Activated CD4-positive, alpha-beta memory T cell treated with anti-CD3 and anti-CD28 coated beads for 36 hours (primary cell): ENCODE results near the gene TMEM187. TPM values are rescaled to one million over a fixed set of nuclear protein-coding genes. Genes with fewer than 3 reads are reported as not detected.
A peak's percentile ranks its signal among the peaks of the same experiment; 100 is the strongest.

ENCODE experiments used
- CTCF ChIA-PET: fragments of 350-600 bp; sonication (Branson Sonifier 250); formaldehyde crosslinking; loops from one replicate; lab custom pipeline; 2021; ENCODE audit warnings: antibody characterized with exemption, inconsistent platforms; lab: Charles Lee
- POLR2A ChIA-PET: fragments of 350-600 bp; sonication (Branson Sonifier 250); formaldehyde crosslinking; loops from one replicate; lab custom pipeline; 2021; ENCODE audit warnings: antibody characterized with exemption; lab: Charles Lee
- DNase-seq: peaks from one replicate; pipeline ENCODE4 v3.0.0-alpha.2; 2020
- H3K27ac Mint-ChIP-seq: one replicate; pipeline ENCODE4 v1.8.0; 2021; ENCODE audit warnings: mixed read lengths
- H3K27me3 Mint-ChIP-seq: one replicate; pipeline ENCODE4 v1.8.0; 2021; ENCODE audit warnings: mixed read lengths
- H3K36me3 Mint-ChIP-seq: one replicate; pipeline ENCODE4 v1.8.0; 2021; ENCODE audit warnings: mixed read lengths
- H3K4me1 Mint-ChIP-seq: one replicate; pipeline ENCODE4 v1.8.0; 2021; ENCODE audit warnings: low read depth, mixed read lengths
- H3K4me3 Mint-ChIP-seq: one replicate; pipeline ENCODE4 v1.8.0; 2021; ENCODE audit warnings: mild to moderate bottlenecking, mixed read lengths
- H3K9me3 Mint-ChIP-seq: one replicate; pipeline ENCODE4 v1.8.0; 2021; ENCODE audit warnings: mixed read lengths
- intact Hi-C: fragments of 100-400 bp; cut with micrococcal nuclease; formaldehyde crosslinking; loops from one replicate; pipeline ENCODE4 v1.15.1; 2023
- total RNA-seq, 2 experiments: library from RNA; stranded (reverse); gene quantifications; one replicate each; pipeline ENCODE4 v1.2.3, GENCODE V29; 2021

TMEM187 gene
- 1 to 10 TPM; 8.6 to 9.1 TPM for total RNA-seq

DNA sequence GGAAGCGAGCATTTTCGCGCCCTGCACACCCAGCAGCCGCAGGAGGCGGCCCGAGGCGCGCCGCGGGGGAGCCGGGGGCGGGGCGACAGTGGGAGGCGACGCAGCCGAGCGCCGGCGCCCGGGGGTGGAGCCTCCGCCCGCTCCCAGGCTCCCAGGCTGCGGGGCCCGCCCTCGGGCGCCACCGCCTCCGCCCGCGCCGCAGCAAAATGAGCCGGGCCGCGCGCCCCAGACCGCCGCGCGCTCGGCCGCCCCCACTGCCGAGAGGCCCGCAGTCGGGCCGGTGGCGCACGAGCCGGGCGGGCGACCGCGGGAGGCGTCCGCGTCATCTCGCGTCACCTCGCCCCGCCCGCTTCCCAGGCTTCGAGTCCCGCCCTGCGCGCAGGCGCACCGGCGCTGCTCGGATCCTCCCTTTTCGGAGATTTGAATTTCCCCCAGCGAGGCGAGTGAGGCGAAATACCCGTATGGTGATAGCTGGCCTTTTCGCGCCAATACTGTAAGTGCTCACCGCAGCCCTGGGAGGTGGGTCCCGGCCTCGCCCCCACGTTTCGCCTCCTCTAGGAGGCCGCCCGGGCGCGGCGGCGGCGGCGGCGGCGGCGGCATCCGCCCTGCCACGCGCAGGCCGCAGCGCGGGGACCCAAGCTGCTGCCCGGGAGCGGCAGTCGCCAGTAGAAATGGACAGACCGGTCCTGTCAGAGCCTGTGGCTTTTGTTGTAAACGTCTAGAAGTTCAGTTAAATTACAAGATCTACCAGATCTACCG is at the start of gene TMEM187:
Gene TMEM187, plus strand, starts transcription at position 387 of the 759 bp plus-strand sequence. CDS start 9,309 bp downstream, outside the sequence.
- Mint-ChIP-seq H3K36me3 (peaks cover 19% of the 10 kb centered on the region), H3K4me3 (peak within 1 kb of the TSS; percentile 100), H3K27ac (peak within 1 kb of the TSS; percentile 100), H3K27me3 (no peaks in the 10 kb centered on the region), H3K9me3 (no peaks in the 10 kb centered on the region), H3K4me1 (peaks cover 24% of the 10 kb centered on the region)
- ChIA-PET CTCF (interaction anchor here (0.7 to 1.0 kb wide), 2 partner anchors 25 to 40 kb away, joined by 3 read pairs; no protein-coding TSS in a partner anchor), POLR2A (interaction anchor here (1.0 to 8.7 kb wide), 4 partner anchors 9 to 47 kb away, joined by 3 to 68 read pairs (median 24); partner anchors contain the start of gene ARHGAP4)
- peak; percentile 93 for DNase-seq
- intact Hi-C loops: loop anchor here (1.0 to 10.0 kb wide), 5 partner anchors 9 to 402 kb away; partner anchors contain the start of genes EMD, FLNA and MECP2

GRCh38 chrX:153922932-153923857 is 49.4 kb upstream of the TMEM187 start:
- Mint-ChIP-seq H3K27me3 (no peaks in the 10 kb centered on the region), H3K4me3 (peak overlapping the region; percentile 94), H3K9me3 (no peaks in the 10 kb centered on the region), H3K36me3 (peaks cover 25% of the 10 kb centered on the region), H3K27ac (peak overlapping the region; percentile 86), H3K4me1 (peaks cover 21% of the 10 kb centered on the region)
- CTCF ChIA-PET: interaction anchor here (1.0 to 2.2 kb wide), 10 partner anchors 11 to 45 kb away, joined by 3 to 26 read pairs (median 4); partner anchors contain the start of gene NAA10
- no peak for DNase-seq
- POLR2A ChIA-PET: interaction anchor here (1.9 to 6.2 kb wide), 4 partner anchors 23 to 129 kb away, joined by 4 to 68 read pairs (median 19); partner anchors contain the start of genes HCFC1, IDH3G, RENBP and SSR4
- intact Hi-C loops: no loop called here

GRCh38 chrX:153924149-153924861 is 48.2 kb upstream of the TMEM187 start:
- no peaks in the 10 kb centered on the region for H3K9me3 Mint-ChIP-seq
- DNase-seq: peak; percentile 60
- CTCF ChIA-PET: interaction anchor here (1.0 to 13.4 kb wide), 6 partner anchors 10 to 172 kb away, joined by 3 to 93 read pairs (median 8); partner anchors contain the start of genes NAA10, PLXNB3 and RENBP
- H3K4me1 Mint-ChIP-seq: peaks cover 28% of the 10 kb centered on the region
- intact Hi-C loops: loop anchor here (2.0 kb wide), 1 partner anchor 22 kb away; no protein-coding TSS in a partner anchor
- H3K36me3 Mint-ChIP-seq: peaks cover 24% of the 10 kb centered on the region
- H3K27me3 Mint-ChIP-seq: no peaks in the 10 kb centered on the region
- H3K4me3 Mint-ChIP-seq: peak overlapping the region; percentile 94
- POLR2A ChIA-PET: interaction anchor here (0.7 to 6.2 kb wide), 9 partner anchors 10 to 196 kb away, joined by 3 to 68 read pairs (median 8); partner anchors contain the start of genes HCFC1, IDH3G, IRAK1 and NAA10
- H3K27ac Mint-ChIP-seq: peak overlapping the region; percentile 98

- Mint-ChIP-seq H3K4me1 (peaks cover 30% of the 10 kb centered on the region), H3K27me3 (no peaks in the 10 kb centered on the region), H3K4me3 (peak overlapping the region; percentile 94), H3K36me3 (peaks cover 20% of the 10 kb centered on the region), H3K9me3 (no peaks in the 10 kb centered on the region), H3K27ac (peak overlapping the region; percentile 98)
- ChIA-PET CTCF (interaction anchor here (1.0 to 13.4 kb wide), 9 partner anchors 9 to 161 kb away, joined by 3 to 93 read pairs (median 4); partner anchors contain the start of genes IDH3G, NAA10, PLXNB3 and RENBP), POLR2A (interaction anchor here (1.0 to 6.2 kb wide), 9 partner anchors 9 to 131 kb away, joined by 3 to 68 read pairs (median 8); partner anchors contain the start of genes HCFC1, IDH3G, IRAK1 and NAA10)
- DNase-seq: peak; percentile 39
- intact Hi-C loops: loop anchor here (2.0 to 5.0 kb wide), 4 partner anchors 21 to 472 kb away; partner anchors contain the start of genes ABCD1, BCAP31, MECP2 and RPL10
These were observed 47.2 kb upstream of the TMEM187 start for GRCh38 chrX:153925387-153925738.

- Mint-ChIP-seq H3K9me3 (no peaks in the 10 kb centered on the region), H3K27ac (peak within 1 kb of the TSS; percentile 98), H3K4me1 (peaks cover 36% of the 10 kb centered on the region), H3K4me3 (peak within 1 kb of the TSS; percentile 94), H3K36me3 (peaks cover 20% of the 10 kb centered on the region), H3K27me3 (no peaks in the 10 kb centered on the region)
- peak; percentile 70 for DNase-seq
- CTCF ChIA-PET: interaction anchor here (1.0 to 13.4 kb wide), 9 partner anchors 9 to 161 kb away, joined by 3 to 93 read pairs (median 3); partner anchors contain the start of genes IDH3G, NAA10, PLXNB3 and RENBP
- intact Hi-C loops: loop anchor here (2.0 to 5.0 kb wide), 4 partner anchors 21 to 471 kb away; partner anchors contain the start of genes ABCD1, BCAP31, MECP2 and RPL10
- POLR2A ChIA-PET: interaction anchor here (1.0 to 6.2 kb wide), 9 partner anchors 8 to 131 kb away, joined by 3 to 68 read pairs (median 8); partner anchors contain the start of genes HCFC1, IDH3G, IRAK1 and NAA10
These were observed 46.6 kb upstream of the TMEM187 start, which contains the start of gene ARHGAP4 for GRCh38 chrX:153925739-153926551. ARHGAP4 (minus strand) TSS chrX:153926264; CDS start chrX:153926202, 62 bp downstream.

DNA sequence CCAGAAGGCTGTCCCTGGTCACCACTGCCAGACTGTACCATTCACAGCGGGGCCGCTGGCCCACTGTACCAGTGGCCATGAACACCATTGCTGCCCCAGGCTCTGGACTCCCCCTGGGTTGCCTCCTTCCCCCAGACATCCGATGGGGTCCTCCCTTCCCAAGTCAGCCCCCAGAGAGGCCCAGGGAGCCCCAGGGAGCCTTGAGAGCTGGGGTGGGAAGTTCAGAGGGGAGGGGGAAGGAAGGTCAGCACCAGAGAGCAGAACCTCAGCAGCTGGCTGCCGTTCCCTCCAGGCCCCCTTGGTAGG is 46.0 kb upstream of the TMEM187 start:
- Mint-ChIP-seq H3K9me3 (no peaks in the 10 kb centered on the region), H3K27me3 (no peaks in the 10 kb centered on the region), H3K4me1 (peaks cover 39% of the 10 kb centered on the region), H3K36me3 (peaks cover 23% of the 10 kb centered on the region), H3K4me3 (peak overlapping the region; percentile 86), H3K27ac (peak overlapping the region; percentile 98)
- intact Hi-C loops: loop anchor here (5.0 kb wide), 3 partner anchors 171 to 471 kb away; partner anchors contain the start of genes ABCD1, BCAP31, MECP2 and RPL10
- ChIA-PET POLR2A (interaction anchor here (1.1 to 6.2 kb wide), 6 partner anchors 8 to 132 kb away, joined by 3 to 68 read pairs (median 14); partner anchors contain the start of genes HCFC1, IDH3G, IRAK1 and NAA10), CTCF (interaction anchor here (0.9 to 13.4 kb wide), 6 partner anchors 20 to 132 kb away, joined by 3 to 93 read pairs (median 3); partner anchors contain the start of genes IDH3G, RENBP and SSR4)
- DNase-seq: no peak

- Mint-ChIP-seq H3K4me3 (peak overlapping the region; percentile 86), H3K27ac (peak overlapping the region; percentile 98), H3K9me3 (no peaks in the 10 kb centered on the region), H3K4me1 (peaks cover 37% of the 10 kb centered on the region), H3K27me3 (no peaks in the 10 kb centered on the region), H3K36me3 (peaks cover 24% of the 10 kb centered on the region)
- peak; percentile 85 for DNase-seq
- ChIA-PET POLR2A (interaction anchor here (1.1 to 6.2 kb wide), 5 partner anchors 13 to 132 kb away, joined by 3 to 68 read pairs (median 17); partner anchors contain the start of genes HCFC1, IDH3G, IRAK1 and RENBP), CTCF (interaction anchor here (0.9 to 13.4 kb wide), 5 partner anchors 10 to 133 kb away, joined by 3 to 93 read pairs (median 3); partner anchors contain the start of genes IDH3G, RENBP and SSR4)
- intact Hi-C loops: loop anchor here (5.0 kb wide), 3 partner anchors 170 to 470 kb away; partner anchors contain the start of genes ABCD1, BCAP31, MECP2 and RPL10
These were observed 45.5 kb upstream of the TMEM187 start for GRCh38 chrX:153926858-153927671.

GRCh38 chrX:153927672-153927921 is 45.0 kb upstream of the TMEM187 start:
- H3K36me3 Mint-ChIP-seq: peaks cover 23% of the 10 kb centered on the region
- ChIA-PET POLR2A (interaction anchor here (1.1 to 6.2 kb wide), 2 partner anchors 12 to 42 kb away, joined by 3 to 68 read pairs; partner anchors contain the start of genes HCFC1 and TMEM187), CTCF (interaction anchor here (1.1 to 13.4 kb wide), 4 partner anchors 10 to 41 kb away, joined by 3 to 93 read pairs (median 3); partner anchors contain the start of gene RENBP)
- H3K27ac Mint-ChIP-seq: peak overlapping the region; percentile 98
- peak overlapping the region; percentile 86 for H3K4me3 Mint-ChIP-seq
- no peaks in the 10 kb centered on the region for H3K9me3 Mint-ChIP-seq
- H3K27me3 Mint-ChIP-seq: no peaks in the 10 kb centered on the region
- H3K4me1 Mint-ChIP-seq: peaks cover 33% of the 10 kb centered on the region
- DNase-seq: no peak
- intact Hi-C loops: loop anchor here (5.0 kb wide), 3 partner anchors 170 to 470 kb away; partner anchors contain the start of genes ABCD1, BCAP31, MECP2 and RPL10
